Measurements from ENCODE around the gene RGS18. TPM values are rescaled to one million over a fixed set of nuclear protein-coding genes. Genes with fewer than 3 reads are reported as not detected.

The RGS18 gene
- total RNA-seq, 1 experiment from 2014 or later, result not detected

DNA sequence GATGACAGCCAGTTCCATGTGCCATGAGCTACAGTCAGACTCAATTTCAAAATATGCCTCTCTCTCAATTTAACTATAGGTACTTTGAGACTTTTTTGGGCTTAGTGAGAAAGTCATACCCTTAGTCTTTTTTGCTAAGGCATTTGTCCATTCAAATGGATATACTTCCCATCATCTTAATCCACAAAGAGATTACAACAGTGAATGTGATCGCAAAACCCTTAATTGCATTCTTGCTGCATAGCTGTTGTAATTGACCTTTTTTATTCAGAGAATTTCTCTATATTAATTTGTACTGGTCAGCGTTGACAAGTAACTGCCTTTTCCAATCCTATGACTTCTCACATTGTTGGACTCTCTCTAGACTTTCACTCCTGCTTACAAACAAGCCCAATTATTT lies 38.6 kb upstream of the RGS18 start:
- POLR2A ChIA-PET, result no interaction called here
- no peak for DNase-seq (ENCODE audit: unreplicated experiment)
- CTCF ChIA-PET, result interaction anchor here (0.6 kb wide), 2 partner anchors 23 to 719 kb away, joined by 3 read pairs; no protein-coding TSS in a partner anchor
- intact Hi-C loops (cut with micrococcal nuclease), result no loop called here
- no peaks in the 10 kb centered on the region for H3K36me3 Mint-ChIP-seq (ENCODE audit: insufficient read depth, unreplicated experiment)
- TF ChIP-seq, protein P1, sequence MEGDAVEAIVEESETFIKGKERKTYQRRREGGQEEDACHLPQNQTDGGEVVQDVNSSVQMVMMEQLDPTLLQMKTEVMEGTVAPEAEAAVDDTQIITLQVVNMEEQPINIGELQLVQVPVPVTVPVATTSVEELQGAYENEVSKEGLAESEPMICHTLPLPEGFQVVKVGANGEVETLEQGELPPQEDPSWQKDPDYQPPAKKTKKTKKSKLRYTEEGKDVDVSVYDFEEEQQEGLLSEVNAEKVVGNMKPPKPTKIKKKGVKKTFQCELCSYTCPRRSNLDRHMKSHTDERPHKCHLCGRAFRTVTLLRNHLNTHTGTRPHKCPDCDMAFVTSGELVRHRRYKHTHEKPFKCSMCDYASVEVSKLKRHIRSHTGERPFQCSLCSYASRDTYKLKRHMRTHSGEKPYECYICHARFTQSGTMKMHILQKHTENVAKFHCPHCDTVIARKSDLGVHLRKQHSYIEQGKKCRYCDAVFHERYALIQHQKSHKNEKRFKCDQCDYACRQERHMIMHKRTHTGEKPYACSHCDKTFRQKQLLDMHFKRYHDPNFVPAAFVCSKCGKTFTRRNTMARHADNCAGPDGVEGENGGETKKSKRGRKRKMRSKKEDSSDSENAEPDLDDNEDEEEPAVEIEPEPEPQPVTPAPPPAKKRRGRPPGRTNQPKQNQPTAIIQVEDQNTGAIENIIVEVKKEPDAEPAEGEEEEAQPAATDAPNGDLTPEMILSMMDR (IDR thresholded peaks at IDR 0.05; ENCODE audit: unreplicated experiment), result no peak
- no peaks in the 10 kb centered on the region for H3K27me3 Mint-ChIP-seq (ENCODE audit: insufficient read depth, unreplicated experiment)
- H3K27ac Mint-ChIP-seq (ENCODE audit: low read depth, unreplicated experiment), result no peak overlapping the region
- BruUV-seq (replicated peaks), result no TSS peak
- H3K9me3 Mint-ChIP-seq (ENCODE audit: unreplicated experiment), result peaks cover 8% of the 10 kb centered on the region
- no peaks in the 10 kb centered on the region for H3K4me1 Mint-ChIP-seq (ENCODE audit: insufficient read depth, unreplicated experiment)
- no peak overlapping the region for H3K4me3 Mint-ChIP-seq (ENCODE audit: unreplicated experiment)

DNA sequence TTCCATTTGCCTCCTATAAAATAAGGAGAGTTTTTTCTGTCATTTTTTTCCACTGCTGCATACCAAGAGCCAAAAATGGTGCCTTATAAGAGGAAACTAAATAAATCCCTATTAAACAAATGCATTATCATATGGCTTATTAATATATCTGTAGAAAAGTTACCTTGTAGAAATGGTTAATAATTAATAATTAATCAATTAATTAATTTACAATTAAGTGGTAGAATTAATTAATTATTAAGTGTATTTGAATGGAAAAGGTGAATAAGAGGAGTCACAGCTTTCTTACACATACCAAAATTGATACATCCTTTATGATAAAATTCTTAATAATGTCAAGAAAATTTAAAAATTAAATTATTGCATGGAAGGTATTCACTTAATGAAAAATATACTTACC lies 35.6 kb upstream of the RGS18 start:
- no peak for DNase-seq (ENCODE audit: unreplicated experiment)
- ChIA-PET CTCF (no interaction called here), POLR2A (no interaction called here)
- intact Hi-C loops (cut with micrococcal nuclease), result no loop called here
- no peaks in the 10 kb centered on the region for H3K36me3 Mint-ChIP-seq (ENCODE audit: insufficient read depth, unreplicated experiment)
- no TSS peak for BruUV-seq (replicated peaks)
- H3K27ac Mint-ChIP-seq (ENCODE audit: low read depth, unreplicated experiment), result no peak overlapping the region
- peaks cover 8% of the 10 kb centered on the region for H3K9me3 Mint-ChIP-seq (ENCODE audit: unreplicated experiment)
- no peaks in the 10 kb centered on the region for H3K4me1 Mint-ChIP-seq (ENCODE audit: insufficient read depth, unreplicated experiment)
- no peaks in the 10 kb centered on the region for H3K27me3 Mint-ChIP-seq (ENCODE audit: insufficient read depth, unreplicated experiment)
- H3K4me3 Mint-ChIP-seq (ENCODE audit: unreplicated experiment), result no peak overlapping the region
- TF ChIP-seq, protein P1 (IDR thresholded peaks at IDR 0.05; ENCODE audit: unreplicated experiment), result no peak

DNA sequence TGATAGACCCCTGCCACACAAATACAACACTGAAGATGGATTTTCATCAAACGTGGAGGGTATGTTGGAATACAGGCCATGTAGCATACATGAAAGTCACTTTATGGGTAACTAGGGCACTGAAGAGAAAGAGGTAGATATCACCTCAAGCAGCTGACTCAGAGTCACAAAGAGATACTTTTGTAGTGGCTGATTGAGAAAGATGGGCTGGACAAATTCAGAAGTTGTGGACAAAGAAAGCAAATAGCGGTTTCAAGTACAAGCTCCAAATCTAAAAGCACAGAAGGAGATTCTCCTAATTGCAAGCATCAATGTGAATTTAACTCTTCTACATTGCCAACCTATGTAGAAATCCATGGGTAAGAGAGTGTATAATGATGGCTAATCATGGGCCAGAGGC lies 35.0 kb upstream of the RGS18 start:
- POLR2A ChIA-PET, result no interaction called here

DNA sequence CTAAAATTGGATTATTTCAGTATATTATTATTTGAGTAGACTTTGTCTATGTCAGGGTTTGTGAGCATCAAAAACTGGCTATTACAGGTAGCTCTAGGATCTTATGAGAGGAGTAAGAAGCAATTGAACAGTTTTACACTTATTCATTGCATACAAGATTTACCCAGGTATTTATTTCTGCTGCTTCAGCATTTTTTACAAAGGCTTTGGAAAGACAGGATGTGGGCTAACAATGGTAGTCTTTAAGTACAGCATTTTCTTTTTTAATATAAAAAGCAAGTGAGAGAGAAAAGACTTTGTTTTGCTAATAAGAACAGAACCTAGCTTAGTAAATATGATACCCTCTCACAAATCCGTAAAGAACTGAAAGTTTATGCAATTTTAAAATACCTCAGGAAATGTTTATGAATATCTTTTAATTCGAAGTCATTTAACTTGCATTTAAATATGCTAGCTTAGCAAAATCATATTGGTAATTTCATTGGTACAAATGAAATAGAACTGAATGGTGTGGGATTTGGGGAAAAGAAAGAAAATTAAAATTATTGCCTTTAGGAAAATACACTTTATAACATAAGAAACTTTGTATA lies 32.1 kb upstream of the RGS18 start:
- no TSS peak for BruUV-seq (replicated peaks)

More for the DNA sequence above, 35.0 kb upstream of the RGS18 start:
- no peak for DNase-seq (ENCODE audit: unreplicated experiment)
- Mint-ChIP-seq H3K27me3 (ENCODE audit: insufficient read depth, unreplicated experiment) (no peaks in the 10 kb centered on the region), H3K27ac (ENCODE audit: low read depth, unreplicated experiment) (no peak overlapping the region), H3K9me3 (ENCODE audit: unreplicated experiment) (peaks cover 8% of the 10 kb centered on the region), H3K4me1 (ENCODE audit: insufficient read depth, unreplicated experiment) (no peaks in the 10 kb centered on the region), H3K36me3 (ENCODE audit: insufficient read depth, unreplicated experiment) (no peaks in the 10 kb centered on the region), H3K4me3 (ENCODE audit: unreplicated experiment) (no peak overlapping the region)
- BruUV-seq (replicated peaks), result no TSS peak
- CTCF ChIA-PET, result no interaction called here
- TF ChIP-seq, protein P1 (IDR thresholded peaks at IDR 0.05; ENCODE audit: unreplicated experiment), result no peak
- intact Hi-C loops (cut with micrococcal nuclease), result no loop called here

More for the DNA sequence above, 32.1 kb upstream of the RGS18 start:
- Mint-ChIP-seq H3K4me1 (ENCODE audit: insufficient read depth, unreplicated experiment) (no peaks in the 10 kb centered on the region), H3K36me3 (ENCODE audit: insufficient read depth, unreplicated experiment) (no peaks in the 10 kb centered on the region), H3K9me3 (ENCODE audit: unreplicated experiment) (peaks cover 15% of the 10 kb centered on the region), H3K27me3 (ENCODE audit: insufficient read depth, unreplicated experiment) (no peaks in the 10 kb centered on the region), H3K4me3 (ENCODE audit: unreplicated experiment) (no peak overlapping the region), H3K27ac (ENCODE audit: low read depth, unreplicated experiment) (no peak overlapping the region)
- no peak for DNase-seq (ENCODE audit: unreplicated experiment)
- ChIA-PET POLR2A (no interaction called here), CTCF (no interaction called here)
- TF ChIP-seq, protein P1 (IDR thresholded peaks at IDR 0.05; ENCODE audit: unreplicated experiment), result no peak
- intact Hi-C loops (cut with micrococcal nuclease), result no loop called here
